H54 (cell line): ENCODE results near the gene LMO7.

Experiments used
- DNase-seq: peaks from one replicate; pipeline ENCODE4 v3.0.0; 2011; ENCODE audit warnings: low spot score, mixed read lengths; ENCODE audit not compliant: insufficient read length
- FAIRE-seq: peaks from 3 replicates; lab custom pipeline; 2011; peaks lifted over from hg19 to GRCh38; lab: Jason Lieb, UNC
- POLR2A ChIP-seq: IDR thresholded peaks from 2 replicates; pipeline ENCODE4 v1.6.1; 2011; ENCODE audit warnings: low read depth, mild to moderate bottlenecking, low read length

The LMO7 gene

GRCh38 chr13:75811841-75812240 is 175.7 kb downstream of the LMO7 start:
- DNase-seq (no peak), FAIRE-seq (no peak)
- no peak for TF ChIP-seq POLR2A

- DNase-seq = no peak
- peak; percentile 58 for FAIRE-seq
- no peak for TF ChIP-seq POLR2A
Measured at GRCh38 chr13:75812751-75813181, 176.6 kb downstream of the LMO7 start.

- no peak for TF ChIP-seq POLR2A
- FAIRE-seq (no peak), DNase-seq (no peak)
Measured at GRCh38 chr13:75813323-75813722, 177.2 kb downstream of the LMO7 start.

- TF ChIP-seq POLR2A = no peak
- FAIRE-seq (no peak), DNase-seq (no peak)
Measured at GRCh38 chr13:75818179-75818967, 182.2 kb downstream of the LMO7 start.

- no peak for TF ChIP-seq POLR2A
- DNase-seq (no peak), FAIRE-seq (no peak)
Measured at GRCh38 chr13:75818968-75819225, 182.8 kb downstream of the LMO7 start.

- FAIRE-seq (no peak), DNase-seq (no peak)
- no peak for TF ChIP-seq POLR2A
Measured at GRCh38 chr13:75825161-75825560, 189.0 kb downstream of the LMO7 start.

GRCh38 chr13:75825594-75825993 is 189.5 kb downstream of the LMO7 start:
- DNase-seq = no peak
- no peak for FAIRE-seq
- no peak for TF ChIP-seq POLR2A

- TF ChIP-seq POLR2A = no peak
- FAIRE-seq = no peak
- no peak for DNase-seq
Measured at GRCh38 chr13:75826391-75826790, 190.3 kb downstream of the LMO7 start.

GRCh38 chr13:75829830-75830229 is 193.7 kb downstream of the LMO7 start:
- FAIRE-seq (no peak), DNase-seq (no peak)
- TF ChIP-seq POLR2A = no peak

GRCh38 chr13:75830842-75831241 is 194.7 kb downstream of the LMO7 start:
- no peak for DNase-seq

GRCh38 chr13:75831389-75831788 is 195.3 kb downstream of the LMO7 start:
- FAIRE-seq (peak; percentile 61), DNase-seq (no peak)
- no peak for TF ChIP-seq POLR2A

More at GRCh38 chr13:75830842-75831241, 194.7 kb downstream of the LMO7 start:
- no peak for TF ChIP-seq POLR2A
- no peak for FAIRE-seq

- TF ChIP-seq POLR2A = no peak
- DNase-seq = no peak
- no peak for FAIRE-seq
Measured at GRCh38 chr13:75832812-75833211, 196.7 kb downstream of the LMO7 start.

- FAIRE-seq (peak; percentile 64), DNase-seq (no peak)
- no peak for TF ChIP-seq POLR2A
Measured at GRCh38 chr13:75836441-75836840, 200.3 kb downstream of the LMO7 start.

- no peak for TF ChIP-seq POLR2A
- DNase-seq = no peak
- FAIRE-seq = peak; percentile 43
Measured at GRCh38 chr13:75838366-75839005, 202.4 kb downstream of the LMO7 start.

- no peak for TF ChIP-seq POLR2A
- FAIRE-seq = peak; percentile 57
- no peak for DNase-seq
Measured at GRCh38 chr13:75839406-75839805, 203.3 kb downstream of the LMO7 start.
